Hepatocyte (in vitro differentiated cells): ENCODE results near the gene PRKAG2. TPM values are rescaled to one million over a fixed set of nuclear protein-coding genes. Genes with fewer than 3 reads are reported as not detected.

Experiments
- DNase-seq: peaks from one replicate; pipeline ENCODE4 v3.0.0-alpha.2; 2016; ENCODE audit warnings: low spot score
- H2AFZ ChIP-seq: fragments of 200-600 bp; sonication (generic); 2 replicates; pipeline ENCODE4 v1.6.0; 2016; ENCODE audit warnings: antibody characterized with exemption, mild to moderate bottlenecking
- H3K27ac ChIP-seq: fragments of 200-600 bp; sonication (generic); 2 replicates; pipeline ENCODE4 v1.5.1; 2016; ENCODE audit warnings: mild to moderate bottlenecking
- H3K27me3 ChIP-seq: fragments of 200-600 bp; sonication (generic); 2 replicates; pipeline ENCODE4 v1.6.1; 2016
- H3K36me3 ChIP-seq: fragments of 200-600 bp; sonication (generic); replicated peaks from 2 replicates; pipeline ENCODE4 v1.5.1; 2016; ENCODE audit warnings: low read depth; ENCODE audit not compliant: insufficient read depth
- H3K4me1 ChIP-seq: fragments of 200-600 bp; sonication (generic); 2 replicates; pipeline ENCODE4 v1.5.1; 2016; ENCODE audit warnings: mild to moderate bottlenecking, moderate library complexity; ENCODE audit not compliant: insufficient read depth
- H3K4me2 ChIP-seq: fragments of 200-600 bp; sonication (generic); 2 replicates; pipeline ENCODE4 v1.6.0; 2016
- H3K4me3 ChIP-seq: fragments of 200-600 bp; sonication (generic); 2 replicates; pipeline ENCODE4 v1.5.1; 2016; ENCODE audit warnings: mild to moderate bottlenecking
- H3K79me2 ChIP-seq: fragments of 200-600 bp; sonication (generic); 2 replicates; pipeline ENCODE4 v1.6.0; 2017; ENCODE audit warnings: mild to moderate bottlenecking
- H3K9me2 ChIP-seq: fragments of 200-600 bp; sonication (generic); replicated peaks from 2 replicates; pipeline ENCODE4 v1.6.0; 2017; ENCODE audit warnings: mild to moderate bottlenecking; ENCODE audit not compliant: insufficient read depth
- H3K9me3 ChIP-seq: fragments of 200-600 bp; sonication (generic); 2 replicates; pipeline ENCODE4 v1.5.1; 2016; ENCODE audit warnings: low read depth, mild to moderate bottlenecking
- H4K20me1 ChIP-seq: fragments of 200-600 bp; sonication (generic); 2 replicates; pipeline ENCODE4 v1.6.0; 2016; ENCODE audit warnings: mild to moderate bottlenecking; ENCODE audit not compliant: insufficient read depth, poor library complexity, severe bottlenecking
- CTCF ChIP-seq: fragments of 200-600 bp; sonication (generic); IDR thresholded peaks from 2 replicates; pipeline ENCODE4 v1.5.1; 2016; ENCODE audit warnings: antibody characterized with exemption, mild to moderate bottlenecking; ENCODE audit not compliant: poor library complexity
- EZH2 ChIP-seq: fragments of 200-600 bp; sonication (generic); IDR thresholded peaks from 2 replicates; pipeline ENCODE4 v1.6.1; 2016; ENCODE audit warnings: antibody characterized with exemption, mild to moderate bottlenecking, borderline replicate concordance
- EZH2phosphoT487 ChIP-seq: fragments of 200-600 bp; sonication (generic); IDR thresholded peaks from one replicate; pipeline ENCODE4 v1.6.1; 2018; ENCODE audit warnings: antibody characterized with exemption, mild to moderate bottlenecking, low read depth, moderate library complexity; ENCODE audit not compliant: unreplicated experiment, severe bottlenecking
- WGBS: methylation state at CpG from one replicate; pipeline ENCODE4 v1.1.6; 2016; ENCODE audit warnings: low lambda C conversion rate; ENCODE audit errors: missing lambda C conversion rate; 5-methylcytosine and 5-hydroxymethylcytosine counted together
- polyA plus RNA-seq: library from polyadenylated mRNA; unstranded; fragments of >200 nt; fragmentation: Nextera tagmentation; extraction: Ambion mirVana; gene quantifications from 2 replicates; pipeline ENCODE4 v1.2.1, GENCODE V29; 2016
- total RNA-seq: library from RNA; depleted of rRNA; stranded (reverse); fragments of >200 nt; gene quantifications from 2 replicates; pipeline ENCODE4 v1.2.3, GENCODE V29; 2014

PRKAG2 gene
- total and polyA plus RNA-seq, 2 experiments from 2014 or later: 17.8 to 23.4 TPM

- DNase-seq: no peak
- no peaks in the 10 kb centered on the region for H3K9me2 ChIP-seq
- H3K36me3 ChIP-seq: no peaks in the 10 kb centered on the region
- no peaks in the 10 kb centered on the region for H3K79me2 ChIP-seq
- H3K27me3 ChIP-seq: no peaks in the 10 kb centered on the region
- no peaks in the 10 kb centered on the region for H3K4me1 ChIP-seq
- H3K4me3 ChIP-seq: no peak overlapping the region
- H4K20me1 ChIP-seq: no peaks in the 10 kb centered on the region
- no peaks in the 10 kb centered on the region for H3K9me3 ChIP-seq
- TF ChIP-seq EZH2: no peak
- no peak for TF ChIP-seq CTCF
- no peak for TF ChIP-seq EZH2phosphoT487
- 94% methylated on average over 2 of the region's 2 CpGs for WGBS
- no peak overlapping the region for H2AFZ ChIP-seq
- no peak overlapping the region for H3K4me2 ChIP-seq
- no peak overlapping the region for H3K27ac ChIP-seq
Measured at GRCh38 chr7:151768805-151769187, 108.1 kb downstream of the PRKAG2 start.

- TF ChIP-seq CTCF: no peak
- TF ChIP-seq EZH2phosphoT487: no peak
- TF ChIP-seq EZH2: no peak
- no peak for DNase-seq
- Histone ChIP-seq H3K36me3 (no peaks in the 10 kb centered on the region), H3K4me3 (no peak overlapping the region), H4K20me1 (no peaks in the 10 kb centered on the region), H3K79me2 (no peaks in the 10 kb centered on the region), H3K9me3 (no peaks in the 10 kb centered on the region), H3K27me3 (no peaks in the 10 kb centered on the region), H2AFZ (no peak overlapping the region), H3K9me2 (no peaks in the 10 kb centered on the region), H3K27ac (no peak overlapping the region), H3K4me1 (no peaks in the 10 kb centered on the region), H3K4me2 (no peak overlapping the region)
- WGBS: 89% methylated on average over 4 of the region's 4 CpGs
Measured at GRCh38 chr7:151767557-151767956, 109.4 kb downstream of the PRKAG2 start.

GRCh38 chr7:151764056-151764920, 112.6 kb downstream of the PRKAG2 start:
- WGBS: 87% methylated on average over 13 of the region's 13 CpGs
- Histone ChIP-seq H4K20me1 (no peaks in the 10 kb centered on the region), H3K4me2 (no peak overlapping the region), H3K36me3 (no peaks in the 10 kb centered on the region), H2AFZ (no peak overlapping the region), H3K27me3 (no peaks in the 10 kb centered on the region), H3K4me1 (no peaks in the 10 kb centered on the region), H3K4me3 (no peak overlapping the region), H3K9me2 (no peaks in the 10 kb centered on the region), H3K79me2 (no peaks in the 10 kb centered on the region), H3K27ac (no peak overlapping the region), H3K9me3 (no peaks in the 10 kb centered on the region)
- TF ChIP-seq EZH2phosphoT487: no peak
- TF ChIP-seq CTCF: no peak
- no peak for TF ChIP-seq EZH2
- DNase-seq: no peak
